ENCODE data around the gene AMIGO3.

Gene AMIGO3

DNA sequence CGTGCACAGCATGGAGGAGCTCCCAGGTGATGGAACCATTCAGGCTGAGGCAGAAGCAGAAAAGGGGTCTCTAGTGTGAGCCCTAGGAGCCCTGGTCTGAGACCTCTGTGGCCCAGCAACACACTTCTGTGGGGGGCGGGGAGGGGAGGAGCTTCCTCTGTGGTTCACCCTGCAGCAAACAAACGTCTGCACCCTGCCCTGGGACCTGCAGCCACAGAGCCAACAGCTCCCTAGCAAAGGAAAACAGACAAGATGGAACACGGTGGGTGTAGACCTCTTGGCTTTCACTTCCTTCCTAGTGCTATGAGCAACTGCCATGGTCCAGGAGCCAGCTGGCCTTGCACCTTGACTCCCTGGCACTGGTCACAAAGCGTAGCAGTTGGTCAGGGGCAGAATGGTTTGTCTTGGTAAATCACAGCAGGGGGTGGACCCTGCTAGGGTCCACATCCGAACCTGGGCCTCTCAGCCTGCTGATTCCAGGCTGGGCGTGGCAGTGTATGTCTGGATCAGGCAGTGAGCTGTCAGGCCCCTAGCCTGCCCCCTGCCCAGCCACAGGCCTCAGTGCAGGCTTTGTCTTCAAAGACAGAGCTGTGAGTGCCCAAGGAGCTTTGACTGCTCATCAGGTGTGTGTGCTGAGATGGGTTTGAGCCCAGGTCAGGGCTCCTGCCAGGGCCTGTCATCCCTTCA is 6.7 kb downstream of the AMIGO3 start:
- no peak for TF ChIP-seq RAD21 (IDR thresholded peaks at IDR 0.05; ENCODE audit: low read depth)

DNA sequence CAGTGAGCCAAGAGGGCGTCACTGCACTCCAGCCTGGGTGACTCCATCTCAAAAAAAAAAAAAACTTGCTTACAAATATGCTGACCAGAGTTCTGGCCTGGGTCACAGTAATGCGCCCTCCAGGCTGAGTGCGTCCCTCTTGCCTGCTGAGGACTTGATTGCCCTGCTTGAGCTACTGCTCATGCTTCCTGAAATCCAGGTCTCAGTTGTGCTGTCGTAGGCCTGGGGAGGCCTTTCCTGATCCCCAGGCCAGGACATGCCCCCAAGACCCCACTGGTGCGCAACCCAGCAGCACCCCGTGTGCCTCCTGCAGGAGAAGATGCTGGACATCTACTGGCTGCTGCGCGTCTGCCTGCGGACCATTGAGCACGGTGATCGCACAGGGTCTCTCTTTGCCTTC is 7.3 kb downstream of the AMIGO3 start:
- TF ChIP-seq RAD21 (IDR thresholded peaks at IDR 0.05; ENCODE audit: low read depth) (no peak), TAF1 (IDR thresholded peaks at IDR 0.05; ENCODE audit: low read depth) (no peak), FOXM1 (IDR thresholded peaks at IDR 0.05; ENCODE audit: borderline replicate concordance, low read depth) (no peak), EP300 (IDR thresholded peaks at IDR 0.05; ENCODE audit: borderline replicate concordance) (no peak), CREB1 (IDR thresholded peaks at IDR 0.05; ENCODE audit: low read depth) (no peak), YY1 (IDR thresholded peaks at IDR 0.05; ENCODE audit: low read depth) (no peak), TEAD4 (IDR thresholded peaks at IDR 0.05) (no peak), CEBPB (IDR thresholded peaks at IDR 0.05) (no peak), ZBTB7A (IDR thresholded peaks at IDR 0.05; ENCODE audit: low read depth) (no peak)
- TF ChIP-seq, protein P1, sequence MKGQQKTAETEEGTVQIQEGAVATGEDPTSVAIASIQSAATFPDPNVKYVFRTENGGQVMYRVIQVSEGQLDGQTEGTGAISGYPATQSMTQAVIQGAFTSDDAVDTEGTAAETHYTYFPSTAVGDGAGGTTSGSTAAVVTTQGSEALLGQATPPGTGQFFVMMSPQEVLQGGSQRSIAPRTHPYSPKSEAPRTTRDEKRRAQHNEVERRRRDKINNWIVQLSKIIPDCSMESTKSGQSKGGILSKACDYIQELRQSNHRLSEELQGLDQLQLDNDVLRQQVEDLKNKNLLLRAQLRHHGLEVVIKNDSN (IDR thresholded peaks at IDR 0.05) = no peak

DNA sequence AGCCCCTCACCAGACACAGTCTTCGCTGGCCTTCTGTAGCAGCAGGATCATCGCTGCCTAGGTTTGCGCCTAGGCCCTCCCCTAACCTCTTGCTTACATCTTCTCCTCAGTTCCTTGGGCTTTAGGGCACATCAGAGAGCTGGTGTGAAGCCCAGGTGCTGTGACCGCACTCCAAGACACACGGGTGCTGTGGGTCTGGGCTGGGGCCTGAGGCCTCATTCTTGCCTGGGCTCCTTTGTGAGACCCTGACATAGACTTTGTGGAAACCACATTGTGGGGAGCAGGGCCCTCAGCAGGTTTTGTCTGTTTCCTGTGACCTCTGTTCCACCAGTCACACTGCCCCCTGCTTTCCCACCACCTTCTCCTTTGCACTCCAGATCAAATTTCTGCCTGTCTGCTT is 8.0 kb downstream of the AMIGO3 start:
- TF ChIP-seq YY1 (IDR thresholded peaks at IDR 0.05; ENCODE audit: low read depth) (no peak), CREB1 (IDR thresholded peaks at IDR 0.05; ENCODE audit: low read depth) (no peak), EGR1 (IDR thresholded peaks at IDR 0.05) (no peak), TCF12 (IDR thresholded peaks at IDR 0.05; ENCODE audit: low read depth) (no peak), ZBTB7A (IDR thresholded peaks at IDR 0.05; ENCODE audit: low read depth) (no peak), FOXM1 (IDR thresholded peaks at IDR 0.05; ENCODE audit: borderline replicate concordance, low read depth) (no peak), RAD21 (IDR thresholded peaks at IDR 0.05; ENCODE audit: low read depth) (no peak), EP300 (IDR thresholded peaks at IDR 0.05; ENCODE audit: borderline replicate concordance) (no peak), TAF1 (IDR thresholded peaks at IDR 0.05; ENCODE audit: low read depth) (no peak), NFIC (IDR thresholded peaks at IDR 0.05) (no peak), CEBPB (IDR thresholded peaks at IDR 0.05) (no peak), TEAD4 (IDR thresholded peaks at IDR 0.05) (no peak)
- TF ChIP-seq, protein P2, sequence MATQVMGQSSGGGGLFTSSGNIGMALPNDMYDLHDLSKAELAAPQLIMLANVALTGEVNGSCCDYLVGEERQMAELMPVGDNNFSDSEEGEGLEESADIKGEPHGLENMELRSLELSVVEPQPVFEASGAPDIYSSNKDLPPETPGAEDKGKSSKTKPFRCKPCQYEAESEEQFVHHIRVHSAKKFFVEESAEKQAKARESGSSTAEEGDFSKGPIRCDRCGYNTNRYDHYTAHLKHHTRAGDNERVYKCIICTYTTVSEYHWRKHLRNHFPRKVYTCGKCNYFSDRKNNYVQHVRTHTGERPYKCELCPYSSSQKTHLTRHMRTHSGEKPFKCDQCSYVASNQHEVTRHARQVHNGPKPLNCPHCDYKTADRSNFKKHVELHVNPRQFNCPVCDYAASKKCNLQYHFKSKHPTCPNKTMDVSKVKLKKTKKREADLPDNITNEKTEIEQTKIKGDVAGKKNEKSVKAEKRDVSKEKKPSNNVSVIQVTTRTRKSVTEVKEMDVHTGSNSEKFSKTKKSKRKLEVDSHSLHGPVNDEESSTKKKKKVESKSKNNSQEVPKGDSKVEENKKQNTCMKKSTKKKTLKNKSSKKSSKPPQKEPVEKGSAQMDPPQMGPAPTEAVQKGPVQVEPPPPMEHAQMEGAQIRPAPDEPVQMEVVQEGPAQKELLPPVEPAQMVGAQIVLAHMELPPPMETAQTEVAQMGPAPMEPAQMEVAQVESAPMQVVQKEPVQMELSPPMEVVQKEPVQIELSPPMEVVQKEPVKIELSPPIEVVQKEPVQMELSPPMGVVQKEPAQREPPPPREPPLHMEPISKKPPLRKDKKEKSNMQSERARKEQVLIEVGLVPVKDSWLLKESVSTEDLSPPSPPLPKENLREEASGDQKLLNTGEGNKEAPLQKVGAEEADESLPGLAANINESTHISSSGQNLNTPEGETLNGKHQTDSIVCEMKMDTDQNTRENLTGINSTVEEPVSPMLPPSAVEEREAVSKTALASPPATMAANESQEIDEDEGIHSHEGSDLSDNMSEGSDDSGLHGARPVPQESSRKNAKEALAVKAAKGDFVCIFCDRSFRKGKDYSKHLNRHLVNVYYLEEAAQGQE (IDR thresholded peaks at IDR 0.05; ENCODE audit: low read depth) = no peak
- TF ChIP-seq, protein P1 (IDR thresholded peaks at IDR 0.05) = no peak
- TF ChIP-seq, protein P3, sequence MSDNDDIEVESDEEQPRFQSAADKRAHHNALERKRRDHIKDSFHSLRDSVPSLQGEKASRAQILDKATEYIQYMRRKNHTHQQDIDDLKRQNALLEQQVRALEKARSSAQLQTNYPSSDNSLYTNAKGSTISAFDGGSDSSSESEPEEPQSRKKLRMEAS (IDR thresholded peaks at IDR 0.05) = no peak

DNA sequence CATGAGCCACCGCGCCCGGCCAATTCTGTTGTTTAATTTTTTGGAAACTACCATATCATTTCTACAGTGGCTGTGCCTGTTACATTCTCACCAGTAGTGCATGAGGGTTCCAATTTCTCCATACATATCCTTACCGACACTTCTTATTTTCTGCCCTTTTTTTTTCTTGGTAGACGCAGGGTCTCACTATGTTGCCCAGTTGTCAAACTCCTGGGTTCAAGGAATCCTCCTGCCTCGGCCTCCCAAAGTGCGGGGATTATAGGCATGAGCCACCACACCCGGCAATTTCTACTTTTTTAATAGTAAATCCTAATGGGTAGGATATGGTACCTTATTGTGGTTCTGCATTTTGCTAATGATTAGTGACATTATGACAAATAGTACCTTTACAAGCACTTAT is 9.6 kb downstream of the AMIGO3 start:
- no peak for TF ChIP-seq CREB1 (IDR thresholded peaks at IDR 0.05; ENCODE audit: low read depth)
- TF ChIP-seq, protein P3 (IDR thresholded peaks at IDR 0.05) = no peak
- TF ChIP-seq TCF12 (IDR thresholded peaks at IDR 0.05; ENCODE audit: low read depth) = no peak
- no peak for TF ChIP-seq EP300 (IDR thresholded peaks at IDR 0.05; ENCODE audit: borderline replicate concordance)
- TF ChIP-seq RAD21 (IDR thresholded peaks at IDR 0.05; ENCODE audit: low read depth) = no peak
- TF ChIP-seq, protein P2 (IDR thresholded peaks at IDR 0.05; ENCODE audit: low read depth) = no peak

DNA sequence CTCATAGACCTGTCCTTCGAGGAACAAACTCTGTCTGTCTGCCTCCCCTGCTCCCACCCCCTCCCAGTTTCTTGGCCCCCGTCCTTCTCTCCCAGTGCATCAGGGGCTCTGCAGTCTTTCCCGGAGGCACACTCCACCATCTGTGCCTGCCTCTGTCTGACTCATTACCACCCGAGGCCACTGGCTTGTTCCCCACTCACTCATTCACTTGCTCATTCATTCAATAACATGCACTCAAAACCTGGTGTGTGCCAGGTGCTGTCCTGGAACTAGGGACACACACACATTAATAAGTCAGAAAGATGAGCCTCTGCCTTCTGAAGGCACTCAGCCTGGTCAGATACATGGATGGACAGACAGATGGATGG is 12.4 kb downstream of the AMIGO3 start:
- TF ChIP-seq FOXM1 (IDR thresholded peaks at IDR 0.05; ENCODE audit: borderline replicate concordance, low read depth) (no peak), RAD21 (IDR thresholded peaks at IDR 0.05; ENCODE audit: low read depth) (no peak), YY1 (IDR thresholded peaks at IDR 0.05; ENCODE audit: low read depth) (no peak), EP300 (IDR thresholded peaks at IDR 0.05; ENCODE audit: borderline replicate concordance) (no peak), CEBPB (IDR thresholded peaks at IDR 0.05) (no peak), TEAD4 (IDR thresholded peaks at IDR 0.05) (no peak), TCF12 (IDR thresholded peaks at IDR 0.05; ENCODE audit: low read depth) (no peak), NFIC (IDR thresholded peaks at IDR 0.05) (no peak), EGR1 (IDR thresholded peaks at IDR 0.05) (no peak), TAF1 (IDR thresholded peaks at IDR 0.05; ENCODE audit: low read depth) (no peak), ZBTB7A (IDR thresholded peaks at IDR 0.05; ENCODE audit: low read depth) (no peak), CREB1 (IDR thresholded peaks at IDR 0.05; ENCODE audit: low read depth) (no peak)
- TF ChIP-seq, protein P1 (IDR thresholded peaks at IDR 0.05) = no peak
- TF ChIP-seq, protein P2 (IDR thresholded peaks at IDR 0.05; ENCODE audit: low read depth) = no peak
- TF ChIP-seq, protein P3 (IDR thresholded peaks at IDR 0.05) = no peak

Data from Ishikawa (cell line).